HepG2 (cell line): Measurements from ENCODE around the gene MTSS2. TPM values are rescaled to one million over a fixed set of nuclear protein-coding genes. Genes with fewer than 3 reads are reported as not detected.

Experiments used
- BRD4 ChIP-seq: sonication (generic); formaldehyde crosslinking; IDR thresholded peaks from 2 replicates; pipeline ENCODE4 v1.4.0; 2020; ENCODE audit warnings: missing genetic modification reagents
- CHCHD3 ChIP-seq: sonication (generic); formaldehyde crosslinking; IDR thresholded peaks from 2 replicates; pipeline ENCODE4 v1.8.0; 2022; ENCODE audit warnings: mild to moderate bottlenecking, missing genetic modification reagents, moderate library complexity
- ELF4 ChIP-seq: sonication (generic); formaldehyde crosslinking; IDR thresholded peaks from 2 replicates; pipeline ENCODE4 v1.5.0; 2020; ENCODE audit warnings: missing genetic modification reagents, mild to moderate bottlenecking, moderate library complexity, borderline replicate concordance
- FOXA1 ChIP-seq, 2 experiments: fragments of 450-650 bp in 1 of 2; sonication (generic) in 1 of 2; formaldehyde crosslinking in 1 of 2; IDR thresholded peaks; 2 replicates each; pipeline versions ENCODE4 v1.4.0 to v1.6.1; 2016 to 2020; ENCODE audit warnings: missing genetic modification reagents in 1 of 2
- HNRNPL ChIP-seq: fragments of 200-400 bp; formaldehyde crosslinking; IDR thresholded peaks from 2 replicates; pipeline ENCODE4 v1.6.1; 2017; ENCODE audit warnings: mild to moderate bottlenecking, low read depth, low read length
- HOXA3 ChIP-seq: sonication (generic); formaldehyde crosslinking; IDR thresholded peaks from 2 replicates; pipeline ENCODE4 v1.5.0; 2020; ENCODE audit warnings: missing genetic modification reagents
- KAT7 ChIP-seq: IDR thresholded peaks from 2 replicates; pipeline ENCODE4 v1.6.1; 2018; ENCODE audit warnings: borderline replicate concordance, missing compliant biosample characterization
- KLF12 ChIP-seq: sonication (generic); formaldehyde crosslinking; IDR thresholded peaks from 2 replicates; pipeline ENCODE4 v1.4.0; 2020; ENCODE audit warnings: missing genetic modification reagents, borderline replicate concordance
- KLF15 ChIP-seq: sonication (generic); formaldehyde crosslinking; IDR thresholded peaks from 2 replicates; pipeline ENCODE4 v1.8.1; 2023; ENCODE audit warnings: borderline replicate concordance, mild to moderate bottlenecking, inconsistent platforms, missing genetic modification reagents, mixed read lengths
- LCORL ChIP-seq, 2 experiments: fragments of 450-650 bp in 1 of 2; sonication (generic) in 1 of 2; formaldehyde crosslinking in 1 of 2; IDR thresholded peaks; 2 replicates each; pipeline versions ENCODE4 v1.5.0 to v1.6.1; 2017 to 2020; ENCODE audit warnings: antibody characterized with exemption in 1 of 2, missing genetic modification reagents in 1 of 2
- NCOR1 ChIP-seq: fragments of 200-600 bp; sonication (generic); IDR thresholded peaks from 2 replicates; pipeline ENCODE4 v1.7.0; 2017; ENCODE audit warnings: antibody characterized with exemption, low read length, borderline replicate concordance
- RARA ChIP-seq: IDR thresholded peaks from 2 replicates; pipeline ENCODE4 v1.6.1; 2016; ENCODE audit warnings: missing genetic modification reagents, missing compliant biosample characterization
- REPIN1 ChIP-seq: sonication (generic); formaldehyde crosslinking; IDR thresholded peaks from 2 replicates; pipeline ENCODE4 v1.8.0; 2022; ENCODE audit warnings: missing genetic modification reagents, low read depth, mild to moderate bottlenecking, borderline replicate concordance
- SETDB1 ChIP-seq: sonication (generic); formaldehyde crosslinking; IDR thresholded peaks from 2 replicates; pipeline ENCODE4 v1.5.1; 2020; ENCODE audit warnings: missing genetic modification reagents, mild to moderate bottlenecking, borderline replicate concordance
- TARDBP ChIP-seq: sonication (generic); formaldehyde crosslinking; IDR thresholded peaks from 2 replicates; pipeline ENCODE4 v1.8.0; 2022; ENCODE audit warnings: mild to moderate bottlenecking, missing genetic modification reagents
- ZFX ChIP-seq: sonication (generic); formaldehyde crosslinking; IDR thresholded peaks from 2 replicates; pipeline ENCODE4 v1.4.0; 2020; ENCODE audit warnings: mild to moderate bottlenecking, low read depth, missing genetic modification reagents, moderate library complexity
- ZNF30 ChIP-seq: sonication (generic); formaldehyde crosslinking; IDR thresholded peaks from 2 replicates; pipeline ENCODE4 v1.5.0; 2020; ENCODE audit warnings: mild to moderate bottlenecking, missing genetic modification reagents
- ZNF709 ChIP-seq: sonication (generic); formaldehyde crosslinking; IDR thresholded peaks from 2 replicates; pipeline ENCODE4 v1.5.0; 2020; ENCODE audit warnings: mild to moderate bottlenecking, missing genetic modification reagents
- polyA plus RNA-seq, 8 experiments: library from polyadenylated mRNA; depleted of rRNA in 3 of 8; stranded (reverse) in 7 of 8; unstranded in 1 of 8; fragments of >200 nt; fragmentation: Illumina TruSeq in 4 of 8; extraction: Trizol in 4 of 8; gene quantifications; 2 replicates each; pipeline versions ENCODE4 v1.2.1 to v1.2.3, GENCODE V29; 2011 to 2016; ENCODE audit warnings: low read depth in 4 of 8, missing spikeins in 1 of 8, mixed read lengths in 1 of 8; ENCODE audit not compliant: insufficient read depth in 1 of 8
- total RNA-seq, 5 experiments: library from RNA; depleted of rRNA; stranded (reverse); fragments of >200 nt; fragmentation: Illumina TruSeq; extraction: Trizol; gene quantifications; 2 replicates each; pipeline ENCODE4 v1.2.3, GENCODE V29; 2016; ENCODE audit warnings: low read depth in 1 of 5
- TF ChIP-seq, protein P1 (sequence below): sonication (generic); formaldehyde crosslinking; IDR thresholded peaks from 2 replicates; pipeline ENCODE4 v1.5.1; 2020; ENCODE audit warnings: missing genetic modification reagents, mild to moderate bottlenecking, borderline replicate concordance
- TF ChIP-seq, protein P2 (sequence below): sonication (generic); formaldehyde crosslinking; IDR thresholded peaks from 2 replicates; pipeline ENCODE4 v1.5.0; 2020; ENCODE audit warnings: mild to moderate bottlenecking, missing genetic modification reagents
- TF ChIP-seq, protein P3 (sequence below): IDR thresholded peaks from 2 replicates; pipeline ENCODE4 v1.4.0; 2020; ENCODE audit warnings: mild to moderate bottlenecking, missing genetic modification reagents

MTSS2 gene
- total and polyA plus RNA-seq, 2 of the 13 experiments (the other 11 are each of a cell fraction or from before 2014, with no cell fraction given): 132 to 242 TPM

DNA sequence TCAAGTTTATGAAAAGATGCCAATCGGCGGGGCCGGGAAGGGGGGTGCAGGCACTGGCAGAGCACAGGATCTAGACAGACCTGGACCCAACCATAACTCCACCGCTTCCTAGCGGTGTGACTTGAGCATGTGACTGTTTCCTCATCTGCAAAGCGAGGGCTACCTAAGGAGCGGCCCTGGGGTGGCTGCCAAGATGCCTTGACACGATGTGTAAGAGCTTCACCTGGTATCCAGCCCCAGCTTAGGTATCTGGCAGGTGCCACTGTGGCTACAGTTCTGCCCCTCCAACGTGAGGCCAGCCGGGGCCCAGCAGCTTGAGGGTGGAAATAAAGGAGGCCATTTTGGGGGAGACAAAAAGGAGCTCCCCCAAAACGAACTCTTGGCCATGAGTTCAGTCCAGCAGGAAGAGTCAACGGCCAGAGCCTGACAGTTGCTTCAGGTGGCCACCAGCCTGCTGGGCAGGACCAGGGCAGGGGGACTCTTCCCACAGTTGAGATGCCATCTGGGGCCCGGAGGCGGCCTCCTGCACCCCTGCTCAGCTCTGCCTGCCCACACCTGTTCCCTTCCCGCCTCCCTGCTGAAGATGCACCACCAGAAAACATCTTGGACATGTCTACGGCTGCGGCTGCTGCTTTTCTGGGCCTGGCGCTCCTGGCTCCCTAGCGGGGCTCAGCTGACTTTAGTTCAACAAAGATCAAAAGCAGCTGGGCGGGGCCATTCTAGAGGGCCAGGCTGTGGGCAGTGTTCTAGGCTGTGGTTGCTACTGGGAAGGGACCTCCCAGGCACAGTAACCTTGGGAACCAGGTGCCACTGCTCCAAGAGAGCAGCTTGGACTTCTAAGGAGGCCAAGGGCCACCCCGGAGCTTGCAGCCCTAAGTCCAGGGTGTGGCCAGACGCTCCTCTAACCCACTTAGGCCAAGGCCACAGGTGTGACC, 3.4 kb upstream of the MTSS2 start (continued):
- TF ChIP-seq BRD4 (CRISPR knock-in tag) (peak; percentile 48; the same call in 1 of the 2 replicates), ZNF709 (CRISPR knock-in tag) (0 out of 2 replicates have a peak, but pooled peaks have one; percentile 11), NCOR1 (no peak), REPIN1 (CRISPR knock-in tag) (no peak), SETDB1 (CRISPR knock-in tag) (no peak), KLF15 (CRISPR knock-in tag) (no peak), KAT7 (CRISPR knock-in tag) (no peak), ZNF30 (CRISPR knock-in tag) (no peak), ZFX (CRISPR knock-in tag) (peak; percentile 80), RARA (CRISPR knock-in tag) (peak; percentile 54; the same call in 1 of the 2 replicates), CHCHD3 (CRISPR knock-in tag) (no peak), KLF12 (CRISPR knock-in tag) (peak; percentile 62; the same call in 1 of the 2 replicates), HOXA3 (peak; percentile 66), FOXA1 (IDR thresholded peaks at IDR 0.05) (no peak), FOXA1 (CRISPR knock-in tag; IDR thresholded peaks at IDR 0.05) (peak; percentile 82), TARDBP (CRISPR knock-in tag) (peak; percentile 63), ELF4 (CRISPR knock-in tag) (no peak), LCORL (IDR thresholded peaks at IDR 0.05) (no peak), LCORL (CRISPR knock-in tag; IDR thresholded peaks at IDR 0.05) (peak; percentile 66), HNRNPL (peak; percentile 94)
- TF ChIP-seq, protein P1, sequence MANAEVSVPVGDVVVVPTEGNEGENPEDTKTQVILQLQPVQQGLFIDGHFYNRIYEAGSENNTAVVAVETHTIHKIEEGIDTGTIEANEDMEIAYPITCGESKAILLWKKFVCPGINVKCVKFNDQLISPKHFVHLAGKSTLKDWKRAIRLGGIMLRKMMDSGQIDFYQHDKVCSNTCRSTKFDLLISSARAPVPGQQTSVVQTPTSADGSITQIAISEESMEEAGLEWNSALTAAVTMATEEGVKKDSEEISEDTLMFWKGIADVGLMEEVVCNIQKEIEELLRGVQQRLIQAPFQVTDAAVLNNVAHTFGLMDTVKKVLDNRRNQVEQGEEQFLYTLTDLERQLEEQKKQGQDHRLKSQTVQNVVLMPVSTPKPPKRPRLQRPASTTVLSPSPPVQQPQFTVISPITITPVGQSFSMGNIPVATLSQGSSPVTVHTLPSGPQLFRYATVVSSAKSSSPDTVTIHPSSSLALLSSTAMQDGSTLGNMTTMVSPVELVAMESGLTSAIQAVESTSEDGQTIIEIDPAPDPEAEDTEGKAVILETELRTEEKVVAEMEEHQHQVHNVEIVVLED (CRISPR knock-in tag): 0 out of 2 replicates have a peak, but pooled peaks have one; percentile 18
- TF ChIP-seq, protein P2, sequence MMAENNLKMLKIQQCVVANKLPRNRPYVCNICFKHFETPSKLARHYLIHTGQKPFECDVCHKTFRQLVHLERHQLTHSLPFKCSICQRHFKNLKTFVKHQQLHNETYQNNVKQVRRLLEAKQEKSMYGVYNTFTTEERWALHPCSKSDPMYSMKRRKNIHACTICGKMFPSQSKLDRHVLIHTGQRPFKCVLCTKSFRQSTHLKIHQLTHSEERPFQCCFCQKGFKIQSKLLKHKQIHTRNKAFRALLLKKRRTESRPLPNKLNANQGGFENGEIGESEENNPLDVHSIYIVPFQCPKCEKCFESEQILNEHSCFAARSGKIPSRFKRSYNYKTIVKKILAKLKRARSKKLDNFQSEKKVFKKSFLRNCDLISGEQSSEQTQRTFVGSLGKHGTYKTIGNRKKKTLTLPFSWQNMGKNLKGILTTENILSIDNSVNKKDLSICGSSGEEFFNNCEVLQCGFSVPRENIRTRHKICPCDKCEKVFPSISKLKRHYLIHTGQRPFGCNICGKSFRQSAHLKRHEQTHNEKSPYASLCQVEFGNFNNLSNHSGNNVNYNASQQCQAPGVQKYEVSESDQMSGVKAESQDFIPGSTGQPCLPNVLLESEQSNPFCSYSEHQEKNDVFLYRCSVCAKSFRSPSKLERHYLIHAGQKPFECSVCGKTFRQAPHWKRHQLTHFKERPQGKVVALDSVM (CRISPR knock-in tag): no peak
- TF ChIP-seq, protein P3, sequence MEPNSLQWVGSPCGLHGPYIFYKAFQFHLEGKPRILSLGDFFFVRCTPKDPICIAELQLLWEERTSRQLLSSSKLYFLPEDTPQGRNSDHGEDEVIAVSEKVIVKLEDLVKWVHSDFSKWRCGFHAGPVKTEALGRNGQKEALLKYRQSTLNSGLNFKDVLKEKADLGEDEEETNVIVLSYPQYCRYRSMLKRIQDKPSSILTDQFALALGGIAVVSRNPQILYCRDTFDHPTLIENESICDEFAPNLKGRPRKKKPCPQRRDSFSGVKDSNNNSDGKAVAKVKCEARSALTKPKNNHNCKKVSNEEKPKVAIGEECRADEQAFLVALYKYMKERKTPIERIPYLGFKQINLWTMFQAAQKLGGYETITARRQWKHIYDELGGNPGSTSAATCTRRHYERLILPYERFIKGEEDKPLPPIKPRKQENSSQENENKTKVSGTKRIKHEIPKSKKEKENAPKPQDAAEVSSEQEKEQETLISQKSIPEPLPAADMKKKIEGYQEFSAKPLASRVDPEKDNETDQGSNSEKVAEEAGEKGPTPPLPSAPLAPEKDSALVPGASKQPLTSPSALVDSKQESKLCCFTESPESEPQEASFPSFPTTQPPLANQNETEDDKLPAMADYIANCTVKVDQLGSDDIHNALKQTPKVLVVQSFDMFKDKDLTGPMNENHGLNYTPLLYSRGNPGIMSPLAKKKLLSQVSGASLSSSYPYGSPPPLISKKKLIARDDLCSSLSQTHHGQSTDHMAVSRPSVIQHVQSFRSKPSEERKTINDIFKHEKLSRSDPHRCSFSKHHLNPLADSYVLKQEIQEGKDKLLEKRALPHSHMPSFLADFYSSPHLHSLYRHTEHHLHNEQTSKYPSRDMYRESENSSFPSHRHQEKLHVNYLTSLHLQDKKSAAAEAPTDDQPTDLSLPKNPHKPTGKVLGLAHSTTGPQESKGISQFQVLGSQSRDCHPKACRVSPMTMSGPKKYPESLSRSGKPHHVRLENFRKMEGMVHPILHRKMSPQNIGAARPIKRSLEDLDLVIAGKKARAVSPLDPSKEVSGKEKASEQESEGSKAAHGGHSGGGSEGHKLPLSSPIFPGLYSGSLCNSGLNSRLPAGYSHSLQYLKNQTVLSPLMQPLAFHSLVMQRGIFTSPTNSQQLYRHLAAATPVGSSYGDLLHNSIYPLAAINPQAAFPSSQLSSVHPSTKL (CRISPR knock-in tag): peak; percentile 52
